Activated CD8-positive, alpha-beta memory T cell treated with anti-CD3 and anti-CD28 coated beads, Interleukin-2, amount 50 U/mL, for 24 hours (primary cell): Measurements from ENCODE around the gene ANKRD13C.
"Not testable (repeated sequence)": the region's sequence is repeated elsewhere in the genome, so short reads cannot be mapped to it uniquely, and the experiment has no call there.

ENCODE experiments used
- DNase-seq: peaks from one replicate; pipeline ENCODE4 v3.0.0-alpha.2; 2020; ENCODE audit errors: extremely low read depth

The ANKRD13C gene

GRCh38 chr1:70360321-70360720 lies 5.8 kb upstream of the ANKRD13C start:
- no peak for DNase-seq

DNA sequence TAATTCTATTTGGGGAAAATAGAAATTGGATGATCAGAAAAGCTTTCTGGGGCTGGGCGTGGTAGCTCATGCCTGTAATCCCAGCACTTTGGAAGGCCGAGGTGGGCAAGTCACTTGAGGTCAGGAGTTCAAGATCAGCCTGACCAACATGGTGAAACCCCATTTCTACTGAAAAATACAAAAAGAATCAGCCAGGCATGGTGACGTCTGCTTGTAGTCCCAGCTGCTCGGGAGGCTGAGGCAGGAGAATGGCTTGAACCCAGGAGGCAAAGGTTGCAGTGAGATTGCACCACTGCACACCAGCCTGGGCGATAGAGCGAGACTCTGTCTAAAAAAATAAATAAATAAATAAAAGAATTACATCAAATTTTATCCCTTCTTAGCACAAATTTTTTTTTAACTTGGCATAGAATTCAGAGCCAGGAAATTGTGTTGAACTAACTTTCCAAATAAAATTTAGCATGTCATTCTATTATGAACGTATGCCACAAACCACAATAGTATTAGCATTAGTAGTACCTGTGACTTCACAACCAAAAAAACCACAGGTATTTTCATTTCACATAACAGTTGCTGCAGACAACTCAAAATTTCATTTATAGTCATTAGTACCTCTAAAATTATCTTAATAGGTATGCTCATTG lies 4.5 kb upstream of the ANKRD13C start:
- DNase-seq: no peak

DNA sequence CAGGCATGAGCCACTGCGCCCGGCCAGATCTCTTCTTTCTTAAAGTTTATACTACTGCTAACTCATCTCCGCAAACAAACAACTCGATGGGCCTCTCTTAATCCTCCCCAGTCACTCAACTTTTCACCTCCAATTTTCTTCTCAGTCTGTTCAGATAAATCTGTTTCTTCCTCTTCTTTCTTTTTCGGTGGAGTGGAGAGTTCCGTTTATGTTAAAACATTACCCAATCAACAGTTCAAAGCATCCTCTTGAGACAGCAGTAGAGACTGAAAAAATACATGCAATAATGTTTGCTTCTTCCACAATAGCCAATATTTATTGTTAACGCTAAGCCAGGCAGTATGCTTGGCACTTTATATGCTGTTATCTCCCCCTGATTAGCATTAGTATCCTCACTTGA lies 1.4 kb upstream of the ANKRD13C start:
- DNase-seq: no peak

DNA sequence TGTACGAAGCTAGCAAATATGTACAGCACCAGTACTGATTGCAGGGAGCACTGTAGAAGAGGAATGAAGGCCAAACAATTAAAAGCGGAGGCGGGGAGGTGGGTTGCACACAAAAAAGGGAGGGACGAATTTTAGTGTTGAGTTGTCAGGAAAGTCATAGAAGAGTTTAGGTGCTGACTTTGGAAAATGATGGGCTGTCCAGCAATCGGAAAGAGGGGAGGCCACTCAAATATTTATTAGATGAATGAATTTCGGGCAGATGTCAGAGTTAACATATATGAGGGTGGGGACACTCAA lies 537 bp upstream of the ANKRD13C start:
- no peak for DNase-seq

- DNase-seq: no peak
Measured at GRCh38 chr1:70353601-70354331, 756 bp downstream of the ANKRD13C start.

DNA sequence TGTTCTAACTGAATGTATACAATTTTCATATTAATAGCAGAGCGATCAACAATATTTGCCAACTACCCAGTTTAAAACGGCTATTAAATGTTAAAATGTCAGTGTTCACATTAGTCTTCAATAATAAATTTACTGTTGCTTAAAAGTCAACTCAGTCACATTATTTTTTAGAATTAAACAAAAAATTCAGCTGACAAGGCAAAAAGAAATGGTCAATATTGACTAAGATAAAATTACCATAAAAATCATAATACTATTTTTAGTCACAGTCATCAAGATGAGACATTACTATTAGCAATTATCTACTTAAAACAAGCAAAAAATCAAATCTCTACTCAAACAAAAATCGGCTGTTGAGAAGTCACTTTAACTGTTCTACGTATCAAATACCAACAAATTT lies 1.5 kb downstream of the ANKRD13C start:
- no peak for DNase-seq

GRCh38 chr1:70349799-70350198 lies 4.7 kb downstream of the ANKRD13C start:
- DNase-seq: not testable (repeated sequence)

DNA sequence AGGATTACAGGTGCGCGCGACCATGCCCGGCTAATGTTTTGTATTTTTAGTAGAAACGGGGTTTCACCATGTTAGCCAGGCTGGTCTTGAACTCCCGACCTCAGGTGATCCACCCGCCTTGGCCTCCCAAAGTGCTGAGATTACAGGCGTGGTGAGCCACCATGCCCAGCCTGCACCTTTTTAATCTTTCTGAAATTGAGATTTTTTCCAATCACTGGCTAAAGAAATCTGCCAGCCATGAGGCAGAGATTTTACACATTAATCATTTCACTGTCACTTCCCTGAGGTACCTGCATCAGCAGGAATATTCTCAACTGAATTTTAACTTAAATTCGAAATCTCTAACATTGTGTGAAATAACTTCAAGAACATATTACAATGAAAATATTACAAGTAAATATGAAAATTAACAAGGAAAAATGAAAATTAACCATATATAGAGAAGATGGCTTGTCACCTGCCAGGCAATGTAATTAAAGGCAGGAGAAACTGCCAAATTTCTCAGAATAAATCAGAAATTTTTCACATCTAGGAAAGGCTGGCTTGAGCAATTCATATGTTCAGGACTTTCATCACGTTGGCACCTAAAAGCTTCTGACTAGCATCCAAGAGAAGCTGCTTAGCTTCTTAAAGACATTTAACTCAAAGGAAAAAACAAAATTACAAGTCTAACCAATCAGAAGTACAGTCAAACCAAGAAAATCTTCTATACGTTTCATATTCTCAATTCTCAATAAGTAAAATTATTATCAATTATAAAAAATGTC lies 5.9 kb downstream of the ANKRD13C start:
- DNase-seq: no peak

DNA sequence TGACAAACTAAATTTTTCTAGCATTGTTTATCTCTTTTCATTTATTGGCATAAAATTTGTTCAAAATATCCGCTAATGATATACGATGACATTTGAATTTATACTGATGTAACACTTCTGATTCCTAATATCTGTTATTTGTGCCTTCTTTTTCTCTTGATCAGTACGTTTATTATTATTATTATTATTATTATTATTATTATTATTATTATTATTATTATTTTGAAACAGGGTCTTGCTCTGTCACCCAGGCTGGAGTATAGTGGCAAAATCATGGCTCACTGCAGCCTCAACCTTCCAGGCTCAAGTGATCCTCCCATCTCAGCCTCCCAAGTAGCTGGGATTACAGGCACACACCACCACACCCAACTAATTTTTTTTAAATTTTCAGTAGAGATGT lies 14.9 kb downstream of the ANKRD13C start:
- not testable (repeated sequence) for DNase-seq

GRCh38 chr1:70336050-70336449 lies 18.5 kb downstream of the ANKRD13C start:
- DNase-seq: no peak

DNA sequence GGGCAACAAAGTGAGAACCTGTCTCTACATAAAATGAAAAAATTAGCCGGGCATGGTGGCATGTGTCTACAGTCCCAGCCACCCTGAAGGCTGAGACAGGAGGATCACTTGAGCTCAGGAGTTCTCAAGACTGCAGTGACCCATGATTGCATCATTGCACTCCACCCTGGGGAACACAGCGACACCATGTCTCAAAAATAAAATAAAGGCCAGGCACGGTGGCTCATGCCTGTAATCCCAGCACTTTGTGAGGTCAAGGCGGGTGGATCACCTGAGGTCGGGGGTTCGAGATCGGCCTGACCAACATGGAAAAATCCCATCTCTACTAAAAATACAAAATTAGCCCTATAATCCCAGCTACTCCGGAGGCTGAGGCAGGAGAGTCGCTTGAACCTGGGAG lies 20.1 kb downstream of the ANKRD13C start:
- no peak for DNase-seq

DNA sequence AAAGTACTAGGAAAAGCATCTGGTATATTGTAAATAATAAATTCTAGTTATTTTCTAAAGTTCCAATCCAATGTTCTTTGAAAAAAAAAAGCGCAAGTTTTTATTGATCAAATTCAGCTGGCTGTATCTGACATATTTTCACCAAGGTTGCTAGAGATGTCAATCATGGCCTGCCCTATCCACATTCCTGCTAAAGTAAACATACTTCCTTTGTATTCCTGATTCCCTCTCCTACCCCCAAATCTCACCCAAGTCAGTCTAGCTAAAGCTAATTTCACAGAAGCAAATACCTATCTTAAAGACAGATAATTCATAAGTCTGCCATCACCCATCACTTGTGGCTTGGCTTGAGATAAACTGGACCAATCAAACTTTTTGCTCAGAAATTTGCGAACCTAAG lies 21.3 kb downstream of the ANKRD13C start:
- no peak for DNase-seq

DNA sequence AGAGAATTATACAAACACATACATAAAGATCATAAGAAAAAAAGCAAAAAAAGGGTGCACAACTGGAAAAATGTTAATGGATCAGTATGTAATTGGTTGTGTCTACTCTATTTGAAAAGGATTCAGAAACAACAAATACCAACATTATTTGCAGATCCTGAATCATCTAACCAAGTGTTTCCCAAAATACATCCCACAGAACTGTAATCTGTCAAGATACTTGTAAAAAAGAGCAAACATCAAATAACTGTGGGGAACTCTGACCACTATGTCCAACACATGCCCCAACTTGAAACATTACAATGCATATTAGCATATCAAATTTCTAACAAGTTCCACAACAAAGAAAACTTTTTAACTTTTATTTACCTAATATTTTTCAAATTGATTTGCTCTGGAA lies 22.6 kb downstream of the ANKRD13C start:
- no peak for DNase-seq

GRCh38 chr1:70327306-70328076 lies 27.0 kb downstream of the ANKRD13C start:
- DNase-seq: no peak

DNA sequence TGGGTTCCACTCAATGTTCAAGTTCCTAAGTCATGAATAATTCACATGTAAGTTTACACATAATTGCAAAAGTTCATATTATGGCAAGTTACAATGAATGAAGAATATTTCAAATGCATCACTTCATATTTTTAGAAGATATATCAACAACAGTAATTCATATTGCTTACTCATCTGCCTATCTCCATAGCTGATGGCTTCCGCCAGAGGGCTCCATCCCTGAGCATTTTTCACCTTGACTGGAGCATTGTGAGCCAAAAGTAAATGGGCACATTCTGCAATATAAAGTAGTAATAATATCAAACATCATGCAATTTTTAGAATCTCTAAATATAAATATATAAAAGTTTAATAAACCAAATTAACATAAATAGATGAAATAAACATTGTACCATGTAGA lies 29.8 kb downstream of the ANKRD13C start:
- DNase-seq: no peak

DNA sequence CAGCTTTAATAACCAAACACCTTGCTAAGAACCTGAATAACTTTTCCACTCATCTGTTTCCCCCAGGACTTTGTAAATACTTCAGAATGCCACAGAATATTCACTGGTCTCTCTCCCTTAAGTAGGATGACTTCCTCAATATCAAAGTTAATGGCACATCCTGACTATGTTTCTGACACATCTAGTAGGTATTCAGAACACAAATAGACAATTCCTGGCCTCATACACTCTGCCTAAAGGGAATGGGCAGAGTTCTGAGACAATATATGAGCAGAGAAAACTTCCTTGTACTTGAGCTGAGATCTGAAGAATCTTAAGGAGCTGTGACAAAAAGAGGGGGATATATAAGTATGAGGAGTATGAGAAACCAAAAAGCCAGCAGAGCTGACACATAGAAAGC lies 34.8 kb downstream of the ANKRD13C start:
- no peak for DNase-seq

- DNase-seq: no peak
Measured at GRCh38 chr1:70318191-70318590, 36.3 kb downstream of the ANKRD13C start.

- DNase-seq: no peak
Measured at GRCh38 chr1:70317087-70317486, 37.4 kb downstream of the ANKRD13C start.

- DNase-seq: no peak
Measured at GRCh38 chr1:70315782-70316181, 38.7 kb downstream of the ANKRD13C start.

GRCh38 chr1:70314706-70315304 lies 39.7 kb downstream of the ANKRD13C start:
- no peak for DNase-seq

GRCh38 chr1:70311369-70311768 lies 43.2 kb downstream of the ANKRD13C start:
- no peak for DNase-seq

GRCh38 chr1:70299472-70299871 lies 55.0 kb downstream of the ANKRD13C start:
- no peak for DNase-seq
